Dermis microvascular lymphatic vessel endothelial cell (primary cell): ENCODE data around the gene LCN10. TPM values are rescaled to one million over a fixed set of nuclear protein-coding genes. Genes with fewer than 3 reads are reported as not detected.
A peak's percentile ranks its signal among the peaks of the same experiment; 100 is the strongest.
"Not testable (repeated sequence)": the region's sequence is repeated elsewhere in the genome, so short reads cannot be mapped to it uniquely, and the experiment has no call there.

ENCODE experiments used
- DNase-seq, 2 donors: peaks; one replicate each; pipeline versions ENCODE4 v3.0.0 to v3.0.0-alpha.2; 2010; ENCODE audit warnings: low read depth in 2 of 2
- total RNA-seq: library from RNA; depleted of rRNA; stranded (reverse); fragments of >200 nt; gene quantifications from 2 replicates; pipeline ENCODE4 v1.2.1, GENCODE V29; 2014

Gene LCN10
- 0.13 TPM in 1 of 2 replicates, not detected in the other for total RNA-seq

DNA sequence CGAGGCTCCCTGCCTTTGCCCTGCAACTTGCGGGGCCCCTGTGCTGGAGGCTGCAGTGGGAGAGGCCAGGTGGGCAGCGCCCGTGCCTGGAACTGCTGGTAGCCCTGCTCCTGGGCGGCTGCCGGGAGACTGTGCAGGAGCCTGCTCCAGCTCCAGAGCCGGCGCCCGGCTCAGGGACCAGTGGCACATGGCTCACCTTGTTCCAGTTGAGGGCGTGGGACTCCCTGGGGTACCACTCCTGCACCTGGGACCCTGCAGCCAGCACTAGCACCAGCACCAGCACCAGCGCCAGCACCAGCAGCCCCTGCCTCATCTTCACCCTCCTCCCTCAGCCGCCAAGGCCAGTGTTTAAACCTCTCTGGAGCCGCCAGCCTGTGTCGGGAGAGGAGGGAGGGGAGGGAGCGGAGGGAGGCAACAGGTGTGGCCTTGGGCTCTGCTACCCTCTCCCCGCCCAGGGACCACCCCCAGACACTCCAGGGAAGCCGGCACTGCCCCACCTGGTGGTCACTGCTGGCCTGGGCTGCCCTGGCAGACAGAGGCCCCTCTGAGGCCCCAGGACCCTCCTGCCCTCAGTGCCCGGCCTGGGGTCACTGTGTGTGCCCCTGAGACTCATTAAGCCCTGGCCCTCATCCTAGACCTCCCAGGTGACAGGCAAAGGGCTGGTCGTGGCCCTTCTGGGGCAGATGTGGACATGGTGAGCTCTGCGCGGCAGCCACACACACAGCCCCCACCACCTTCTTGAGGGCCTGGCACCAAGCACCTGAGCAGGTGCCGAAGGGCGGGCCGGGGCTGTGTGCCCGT lies at the start of gene LCN10:
LCN10 (minus strand) TSS at position 350 of the 801 bp plus-strand sequence; CDS start at position 313, 37 bp downstream.
- no peak for DNase-seq

DNA sequence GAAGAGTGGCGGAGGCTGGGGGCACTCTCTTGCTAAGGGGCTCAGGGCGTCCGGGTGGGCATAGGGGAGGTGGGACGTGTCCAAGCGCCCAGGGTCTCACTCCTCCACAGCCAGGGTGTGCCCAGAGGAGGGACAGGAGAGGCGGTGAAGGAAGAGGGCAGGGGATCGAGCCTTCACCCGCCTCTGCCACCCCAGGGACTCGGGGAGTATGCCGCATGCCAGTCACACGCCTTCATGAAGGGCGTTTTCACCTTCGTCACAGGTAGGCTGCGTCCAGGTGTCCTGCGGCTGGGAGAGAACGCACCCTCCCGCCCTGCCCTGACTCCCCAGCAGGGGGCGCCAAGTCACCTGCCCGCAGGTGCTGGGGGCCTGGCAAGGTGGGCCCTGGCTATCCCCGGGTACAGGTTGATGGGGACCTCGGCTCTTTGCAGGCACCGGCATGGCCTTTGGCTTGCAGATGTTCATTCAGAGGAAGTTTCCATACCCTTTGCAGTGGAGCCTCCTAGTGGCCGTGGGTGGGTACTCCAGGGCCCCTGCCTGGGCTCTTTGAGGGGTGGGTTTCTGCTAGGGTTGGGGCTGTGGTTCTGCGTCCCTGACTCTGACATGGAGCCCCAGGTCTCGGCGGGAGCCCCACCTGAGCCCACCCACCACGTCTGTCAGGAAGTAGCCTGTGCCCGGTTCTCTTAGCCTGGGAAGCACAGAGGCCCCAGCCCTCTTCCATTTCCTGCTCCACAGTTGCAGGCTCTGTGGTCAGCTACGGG lies 49.0 kb upstream of the LCN10 start:
- peak in 1 of 2 donors; percentile 29 for DNase-seq

DNA sequence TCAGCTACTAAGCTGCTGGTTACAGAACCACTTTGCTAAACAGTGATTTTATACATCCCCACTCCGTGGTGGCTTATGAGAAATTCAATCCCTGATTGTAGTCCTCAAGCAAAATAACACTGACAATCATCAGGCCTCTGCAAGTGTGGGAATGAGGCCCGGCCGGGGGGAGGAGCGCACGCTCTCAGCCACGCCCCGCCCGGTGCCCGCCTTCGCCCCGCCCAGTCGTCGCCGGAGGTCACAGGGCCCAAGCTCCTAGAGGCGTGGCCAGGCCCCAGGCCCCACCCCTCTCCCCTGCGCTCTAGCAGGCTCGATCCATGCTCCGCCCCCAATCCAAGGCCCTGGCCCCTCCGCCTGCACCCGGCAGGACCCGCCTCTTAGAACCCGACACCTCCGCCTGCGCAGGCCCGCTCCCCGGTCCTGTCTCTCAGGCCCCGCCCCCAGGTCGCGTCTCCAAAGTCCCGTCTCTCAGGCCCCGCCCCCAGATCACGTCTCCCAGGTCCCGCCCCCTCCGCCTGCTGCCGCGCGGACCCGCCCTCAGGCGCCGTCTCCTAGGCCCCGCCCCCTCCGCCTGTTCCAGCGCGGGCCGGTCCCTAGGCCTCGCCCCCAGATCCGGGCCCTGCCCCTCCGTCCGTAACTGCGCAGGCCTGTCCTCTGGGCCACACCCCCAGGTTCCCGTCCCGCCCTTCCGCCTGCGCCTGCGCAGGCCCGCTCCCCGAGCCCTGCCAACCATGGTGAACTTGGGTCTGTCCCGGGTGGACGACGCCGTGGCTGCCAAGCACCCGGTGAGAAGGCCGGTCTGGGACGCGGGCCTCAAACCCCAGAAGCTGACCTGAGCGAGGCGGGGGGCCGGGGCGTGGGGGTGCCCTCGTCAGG lies 48.1 kb upstream of the LCN10 start, which contains the start of gene TMEM141:
TMEM141 (plus strand) TSS at position 705 of the 876 bp plus-strand sequence; CDS start at position 732, 27 bp downstream.
- peak; percentile 97 to 99 for DNase-seq

- no peak for DNase-seq
Observed at GRCh38 chr9:136789523-136789937, 46.8 kb upstream of the LCN10 start.

GRCh38 chr9:136788644-136789522 lies 46.1 kb upstream of the LCN10 start:
- DNase-seq = not testable (repeated sequence)

DNA sequence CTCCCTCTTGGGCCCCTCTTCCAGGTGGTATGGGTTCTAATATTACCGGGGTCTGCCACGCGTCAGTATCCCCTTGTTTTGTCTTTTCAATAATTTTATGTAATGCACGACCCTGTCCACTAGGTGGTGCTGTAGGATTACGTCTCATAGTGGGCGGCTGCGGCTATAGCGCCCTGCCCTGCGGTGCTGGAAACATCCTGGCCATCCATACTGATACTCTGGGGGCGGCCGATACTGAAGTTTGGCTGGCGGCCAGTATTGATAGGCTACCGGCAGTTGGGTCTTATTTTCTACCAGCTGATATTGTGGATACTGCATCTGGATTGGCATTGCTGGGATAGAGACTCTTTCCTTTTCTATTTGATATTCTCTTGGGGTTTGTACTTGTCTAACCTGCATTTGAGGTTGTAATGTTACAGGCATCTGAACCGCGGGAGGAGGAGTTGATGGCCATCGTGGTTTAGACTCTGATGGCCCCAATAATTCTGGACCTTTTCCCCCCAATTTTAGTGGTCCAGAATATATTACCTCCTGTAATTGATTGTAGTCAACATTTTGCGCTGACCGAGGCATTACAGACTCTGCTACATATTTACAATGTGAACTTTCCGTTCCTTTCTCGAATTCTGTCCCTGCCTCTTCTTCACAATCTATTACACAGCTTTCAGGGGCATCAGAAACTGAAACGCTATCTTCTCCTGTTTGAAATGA lies 45.1 kb upstream of the LCN10 start:
- peak in 1 of 2 donors; percentile 69 for DNase-seq

GRCh38 chr9:136786983-136787382 lies 44.2 kb upstream of the LCN10 start:
- DNase-seq = not testable (repeated sequence)

DNA sequence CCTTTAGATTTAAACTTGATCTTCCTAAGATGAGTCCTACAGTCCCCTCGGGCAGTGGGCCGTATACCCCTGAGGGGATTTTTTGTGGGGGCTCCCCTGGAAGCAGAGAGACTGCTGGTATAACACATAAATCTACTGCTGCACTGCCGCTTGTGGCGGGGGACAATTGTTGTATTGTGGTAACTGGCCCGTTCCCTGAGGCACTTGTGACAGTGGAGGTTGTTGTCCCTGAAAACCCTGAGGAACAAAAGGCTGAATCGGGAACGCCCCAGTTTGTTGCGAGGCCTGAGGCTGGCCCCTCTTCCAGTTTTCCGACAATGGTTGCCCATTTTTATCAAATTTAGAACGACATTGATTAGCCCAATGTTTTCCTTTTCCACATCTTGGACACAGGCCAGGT lies 43.7 kb upstream of the LCN10 start:
- DNase-seq = no peak

DNA sequence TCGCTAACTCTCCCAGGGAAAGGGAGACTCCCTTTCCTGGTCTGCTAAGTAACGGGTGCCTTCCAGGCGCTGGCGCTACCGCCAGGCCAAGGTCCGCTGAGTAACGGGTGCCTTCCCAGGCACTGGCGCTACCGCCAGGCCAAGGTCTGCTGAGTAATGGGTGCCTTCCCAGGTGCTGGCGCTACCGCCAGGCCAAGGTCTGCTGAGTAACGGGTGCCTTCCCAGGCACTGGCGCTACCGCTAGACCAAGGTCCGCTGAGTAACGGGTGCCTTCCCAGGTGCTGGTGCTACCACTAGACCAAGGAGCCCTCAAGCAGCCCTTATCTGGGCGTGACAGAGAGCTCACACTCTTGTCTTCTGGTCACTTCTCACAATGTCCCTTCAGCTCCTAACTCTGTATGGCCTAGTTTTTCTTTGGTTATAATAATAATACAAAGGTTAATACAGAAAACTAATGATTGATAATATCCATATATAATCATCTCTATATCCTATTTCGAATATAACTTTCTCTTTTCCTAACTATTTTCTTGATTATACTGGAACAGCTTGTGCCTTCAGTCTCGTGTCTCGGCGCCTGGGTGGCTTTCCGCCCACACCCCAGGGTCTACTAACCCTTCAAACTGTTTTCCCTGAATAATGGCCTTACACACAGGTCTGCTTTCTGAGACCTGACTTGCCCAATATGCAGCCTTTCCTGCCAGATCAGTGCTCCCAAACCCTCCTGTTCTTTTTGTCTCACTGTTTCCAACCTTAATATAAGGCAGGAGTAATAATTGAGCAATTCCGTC lies 43.0 kb upstream of the LCN10 start:
- not testable (repeated sequence) for DNase-seq

DNA sequence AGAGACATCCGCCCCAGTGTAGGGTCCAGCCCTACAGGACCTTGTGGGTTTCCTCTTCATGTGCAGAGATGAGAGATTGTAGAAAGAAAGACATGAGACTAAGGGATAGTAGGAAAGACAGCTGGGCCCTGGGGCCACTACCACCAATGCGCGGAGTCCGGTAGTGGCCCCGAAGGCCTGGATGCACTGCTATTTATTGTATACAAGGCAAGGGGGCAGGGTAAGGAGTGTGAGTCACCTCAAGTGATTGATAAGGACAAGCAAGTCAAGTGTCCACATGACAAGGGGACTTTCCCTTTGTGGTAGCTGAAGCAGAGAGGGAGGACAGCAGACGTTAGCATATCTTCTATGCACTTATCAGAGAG lies 42.2 kb upstream of the LCN10 start:
- DNase-seq = no peak

DNA sequence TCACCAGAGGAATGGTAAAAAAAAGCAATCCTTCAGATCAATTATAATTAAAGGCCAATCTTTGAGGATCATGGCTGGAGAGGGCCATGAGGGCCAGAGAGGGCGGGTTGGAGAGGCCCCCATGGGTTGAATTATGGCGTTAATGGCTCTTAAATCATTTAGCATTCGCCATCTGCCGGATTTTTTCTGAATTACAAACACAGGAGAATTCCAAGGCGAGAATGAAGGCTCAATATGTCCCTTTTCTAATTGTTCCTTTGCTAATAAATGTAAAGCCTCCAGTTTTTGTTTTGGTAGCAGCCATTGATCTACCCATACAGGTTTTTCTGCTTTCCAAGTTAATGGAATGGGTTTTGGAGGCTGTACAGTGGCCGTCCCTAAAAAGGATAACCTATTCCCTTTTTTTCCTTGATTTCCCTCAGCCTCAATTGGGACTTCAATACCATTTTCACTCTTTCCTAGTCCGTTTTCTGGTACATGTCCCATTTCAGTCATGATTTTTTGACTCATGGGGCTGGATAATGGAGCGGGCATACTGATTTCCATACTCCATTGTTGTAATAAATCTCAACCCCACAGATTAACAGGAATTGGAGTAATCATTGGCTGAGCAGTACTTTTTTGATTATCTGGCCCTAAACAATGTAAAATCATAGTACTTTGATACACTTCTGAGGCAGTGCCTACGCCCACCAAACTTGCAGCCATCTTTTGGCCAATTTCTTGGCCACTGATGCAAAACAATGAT lies 41.7 kb upstream of the LCN10 start:
- DNase-seq = peak in 1 of 2 donors; percentile 47

GRCh38 chr9:136782452-136782851 lies 39.7 kb upstream of the LCN10 start:
- DNase-seq = no peak

DNA sequence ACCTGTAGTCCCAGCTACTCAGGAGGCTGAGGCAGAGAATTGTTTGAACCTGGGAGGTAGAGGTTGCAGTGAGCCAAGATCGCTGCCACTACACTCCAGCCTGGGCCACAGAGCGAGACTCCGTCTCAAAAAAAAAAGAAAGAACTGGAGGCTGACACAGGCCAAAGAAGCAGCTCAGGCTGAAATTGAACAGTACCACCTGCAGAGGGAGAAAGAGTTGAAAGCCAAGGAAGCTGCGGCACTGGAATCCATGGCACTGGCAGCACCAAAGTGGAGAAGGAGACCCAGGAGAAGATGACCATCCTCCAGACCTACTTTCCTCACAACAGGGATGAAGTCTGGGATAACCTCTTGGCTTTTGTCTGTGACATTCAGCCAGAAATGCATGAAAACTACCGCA lies 37.1 kb upstream of the LCN10 start:
- no peak for DNase-seq

- no peak for DNase-seq
Observed at GRCh38 chr9:136777359-136777758, 34.6 kb upstream of the LCN10 start.

DNA sequence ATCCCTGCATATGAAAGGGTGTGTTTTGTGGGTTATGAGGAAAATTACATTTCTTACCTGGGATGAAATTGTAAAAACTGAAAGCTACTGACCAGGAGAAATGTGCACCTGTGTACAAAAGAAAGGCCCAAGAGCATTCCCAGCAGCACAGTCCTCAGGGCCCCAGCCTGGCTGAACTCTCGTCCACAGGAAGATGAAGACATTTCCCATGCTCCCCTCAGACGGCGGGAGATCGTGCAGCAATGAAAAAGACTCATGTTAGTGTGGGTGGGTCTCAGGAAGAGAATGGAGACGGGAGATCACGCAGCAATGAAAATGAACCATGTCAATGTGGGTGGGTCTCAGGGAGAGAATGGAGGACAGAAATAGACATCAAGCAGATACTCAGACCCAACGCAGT lies 34.2 kb upstream of the LCN10 start:
- DNase-seq = no peak

- DNase-seq = no peak
Observed at GRCh38 chr9:136775191-136775590, 32.5 kb upstream of the LCN10 start.

GRCh38 chr9:136774416-136775045 lies 31.8 kb upstream of the LCN10 start:
- no peak for DNase-seq
